Skeletal muscle cell (primary cell): ENCODE measurements around the gene KATNA1.

Source experiments
- DNase-seq: peaks from one replicate; pipeline ENCODE4 v3.0.0-alpha.2; 2010; ENCODE audit warnings: low read depth
- H3K4me3 ChIP-seq: 2 replicates; pipeline ENCODE4 v1.5.1; 2011; ENCODE audit warnings: low read depth, mild to moderate bottlenecking, control low read depth, low read length, moderate library complexity

The KATNA1 gene

DNA sequence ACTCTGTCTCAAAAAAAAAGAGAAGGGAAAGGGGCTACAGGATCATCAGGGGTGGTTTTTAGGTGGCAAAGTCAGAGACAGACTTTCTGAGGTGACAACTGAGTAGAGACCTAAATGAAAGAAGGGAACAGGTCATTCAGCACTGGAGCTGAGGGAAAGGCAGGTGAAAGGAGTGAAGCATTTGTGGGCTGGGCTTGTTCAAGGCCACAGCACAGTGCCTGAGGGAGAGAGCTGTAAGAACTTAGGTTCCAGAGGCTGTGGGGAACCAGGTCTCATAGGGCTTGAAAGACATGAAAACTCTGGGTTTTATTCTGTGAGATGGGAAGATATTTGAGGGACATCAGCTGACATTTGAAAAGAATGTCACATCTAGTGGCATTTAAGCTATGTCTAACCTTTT, 20.8 kb downstream of the KATNA1 start:
- DNase-seq: no peak
- no peak overlapping the region for H3K4me3 ChIP-seq

DNA sequence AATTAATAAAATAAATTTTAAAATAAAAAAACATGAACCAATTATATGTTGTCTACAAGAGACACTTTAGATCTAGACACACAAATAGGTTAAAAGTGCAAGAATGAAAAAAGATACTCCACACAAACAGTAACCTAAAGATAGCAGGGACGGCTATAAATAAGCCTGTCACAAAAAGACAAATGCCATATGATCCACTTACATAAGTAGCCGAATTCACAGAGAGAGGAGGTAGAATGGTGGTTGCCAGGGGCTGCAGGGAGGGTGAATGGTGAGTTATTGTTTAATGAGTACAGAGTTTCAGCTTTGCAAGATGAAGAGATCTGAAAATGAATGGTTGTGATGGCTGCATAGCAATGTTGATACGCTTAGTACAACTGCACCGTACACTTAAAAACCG, 32.7 kb downstream of the KATNA1 start:
- DNase-seq: no peak
- no peak overlapping the region for H3K4me3 ChIP-seq

DNA sequence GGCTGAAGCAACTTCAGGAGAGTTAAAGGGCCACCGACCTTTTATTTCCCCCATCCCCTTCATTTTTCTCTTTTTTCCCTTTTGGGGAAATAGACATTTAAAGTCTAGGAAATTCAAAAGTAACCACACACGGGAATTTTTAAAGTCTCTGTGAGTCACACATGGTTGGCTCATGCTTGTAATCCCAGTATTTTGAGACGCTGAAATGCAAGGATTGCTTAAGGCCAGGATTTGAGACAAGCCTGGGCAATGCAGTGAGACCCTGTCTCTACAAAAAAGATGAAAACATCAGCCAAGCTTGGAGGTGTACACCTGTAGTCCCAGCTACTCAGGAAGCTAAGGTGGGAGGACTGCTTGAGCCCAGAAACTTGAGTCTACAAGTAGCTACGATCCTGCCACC, 34.2 kb downstream of the KATNA1 start:
- DNase-seq: no peak

DNA sequence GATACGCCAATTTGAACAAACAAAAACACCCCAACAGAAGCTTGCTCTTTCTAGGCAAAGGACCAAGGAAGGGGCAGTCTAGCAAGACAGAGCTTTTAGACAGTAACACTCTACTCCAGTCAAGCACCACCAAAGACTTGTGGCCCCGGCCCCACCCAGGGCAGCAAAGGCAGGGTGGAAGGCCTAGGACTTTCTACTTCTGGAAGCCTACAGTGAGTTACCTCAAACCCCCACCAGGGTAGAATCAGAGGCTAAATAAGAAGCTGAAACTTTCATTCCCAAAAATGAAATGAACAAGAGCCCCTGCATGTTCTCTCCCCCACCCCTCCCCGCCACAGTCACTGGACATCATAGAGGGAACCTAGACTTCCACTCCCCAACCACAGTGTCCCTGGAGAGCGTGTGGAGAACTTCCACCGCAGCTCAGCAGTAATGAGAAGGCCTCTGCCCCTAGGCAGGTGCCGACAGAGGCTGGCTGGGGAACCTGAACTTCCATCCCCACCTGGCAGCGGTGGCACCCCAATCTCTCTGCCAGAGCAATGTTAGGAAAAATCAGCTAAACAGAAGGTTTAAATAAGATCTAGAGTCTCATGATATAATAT, 40.0 kb downstream of the KATNA1 start:
- no peak overlapping the region for H3K4me3 ChIP-seq
- no peak for DNase-seq

More for the DNA sequence above, 34.2 kb downstream of the KATNA1 start:
- no peak overlapping the region for H3K4me3 ChIP-seq

DNA sequence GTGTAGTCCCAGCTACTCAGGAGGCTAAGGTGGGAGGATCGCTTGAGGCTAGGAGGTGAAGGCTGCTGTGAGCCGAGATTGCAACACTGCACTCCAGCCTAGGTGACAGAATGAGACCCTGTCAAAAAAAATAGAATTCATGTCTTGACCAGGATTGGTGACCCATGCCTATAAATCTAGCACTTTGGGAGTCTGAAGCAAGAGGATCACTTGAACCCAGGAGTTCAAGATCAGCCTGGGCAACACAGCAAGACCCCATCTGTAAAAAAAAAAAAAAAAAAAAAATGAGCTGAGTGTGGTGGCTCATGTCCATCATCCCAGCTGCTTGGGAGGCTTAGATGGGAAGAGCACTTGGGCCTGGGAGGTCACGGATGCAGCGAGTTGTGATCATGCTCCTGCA, 48.0 kb downstream of the KATNA1 start:
- DNase-seq: no peak
- no peak overlapping the region for H3K4me3 ChIP-seq

DNA sequence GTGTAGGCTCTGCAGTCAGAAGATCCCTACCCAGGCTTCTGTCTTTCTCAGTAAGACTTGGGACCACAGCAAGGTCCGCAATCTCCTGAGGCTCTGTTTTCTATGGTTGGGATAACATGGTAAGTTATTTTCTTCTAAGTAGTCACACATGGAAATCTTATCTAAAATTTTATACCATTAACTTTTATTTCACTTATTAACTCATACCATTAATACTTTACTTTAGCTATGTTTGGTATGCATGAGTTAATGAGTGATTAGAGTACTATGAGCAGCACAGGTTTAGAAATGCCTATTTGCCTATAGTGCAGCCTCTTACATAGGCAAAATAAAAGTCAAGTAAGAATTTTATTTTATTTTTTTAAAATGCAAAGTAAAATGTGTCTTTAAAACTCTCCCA, 55.1 kb downstream of the KATNA1 start:
- H3K4me3 ChIP-seq: no peak overlapping the region
- no peak for DNase-seq

DNA sequence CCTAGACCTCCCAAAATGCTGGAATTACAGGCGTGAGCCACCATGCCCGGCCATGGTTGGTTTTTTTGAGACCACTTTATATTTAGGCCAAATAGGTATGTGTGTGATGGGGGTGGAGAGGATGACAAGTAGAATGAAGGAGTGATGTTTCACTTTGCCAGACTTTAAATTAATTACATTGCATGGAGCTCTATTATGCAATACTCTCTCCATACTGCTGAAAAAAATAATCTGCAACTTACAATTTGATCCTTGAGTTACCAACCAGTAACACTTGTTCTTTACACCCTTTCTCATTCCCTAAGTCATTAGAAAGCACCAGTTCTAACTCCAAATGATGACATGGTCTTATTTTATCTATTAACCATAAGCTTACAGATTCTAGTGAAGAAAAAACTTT, 55.5 kb downstream of the KATNA1 start:
- no peak for DNase-seq
- H3K4me3 ChIP-seq: no peak overlapping the region

DNA sequence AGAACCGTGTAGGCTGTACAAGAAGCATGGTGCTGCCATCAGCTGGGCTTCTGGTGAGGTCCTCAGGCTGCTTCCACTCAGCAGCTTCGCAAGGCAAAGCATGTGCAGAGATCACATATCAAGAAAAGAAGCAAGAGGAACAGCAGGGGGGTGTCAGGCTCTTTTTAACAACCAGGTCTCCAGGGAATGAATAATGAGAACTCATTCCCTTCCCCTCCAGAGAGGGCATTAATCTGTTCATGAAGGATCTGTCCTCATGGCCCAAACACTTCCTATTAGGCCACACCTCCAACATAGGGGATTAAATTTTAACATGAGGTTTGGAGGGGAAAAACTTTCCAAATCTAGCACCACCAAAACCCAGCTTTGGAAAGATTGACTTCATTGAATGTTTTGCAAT, 62.4 kb downstream of the KATNA1 start:
- no peak overlapping the region for H3K4me3 ChIP-seq

DNA sequence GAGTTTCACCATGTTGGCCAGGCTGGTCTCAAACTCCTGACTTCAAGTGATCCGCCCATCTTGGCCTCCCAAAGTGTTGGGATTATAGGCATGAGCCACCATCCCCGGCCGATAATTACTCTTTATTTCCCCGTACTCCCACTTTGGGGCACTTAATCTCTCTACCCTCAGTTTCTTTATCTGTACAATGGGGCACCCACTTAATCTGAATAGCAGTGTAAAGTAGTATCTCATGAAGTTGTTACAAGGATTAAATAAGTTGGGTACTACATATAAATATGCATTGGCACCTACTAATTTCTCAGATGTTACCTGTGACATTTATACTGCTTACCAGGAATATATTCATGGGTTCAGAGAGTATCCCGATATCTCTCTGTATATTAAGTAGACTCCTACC, 67.2 kb downstream of the KATNA1 start:
- DNase-seq: no peak
- H3K4me3 ChIP-seq: no peak overlapping the region

More for the DNA sequence above, 62.4 kb downstream of the KATNA1 start:
- no peak for DNase-seq

DNA sequence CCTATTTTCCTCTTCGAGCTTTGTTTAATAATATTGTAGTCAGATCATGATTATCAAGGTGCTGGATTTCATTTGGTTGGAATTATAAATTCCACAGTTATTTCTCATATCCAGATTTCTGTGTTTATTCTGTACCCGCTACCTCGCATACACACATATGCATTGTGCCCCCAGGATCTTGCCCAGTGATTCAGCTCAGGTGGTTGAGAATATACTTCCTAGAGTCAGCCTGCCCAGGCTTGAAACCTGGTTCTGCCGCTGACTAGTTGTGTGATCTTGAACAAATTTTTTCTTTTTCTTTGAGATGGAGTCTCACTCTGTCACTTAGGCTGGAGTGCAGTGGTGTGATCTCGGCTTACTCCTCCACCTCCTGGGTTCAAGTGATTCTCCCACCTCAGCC, 67.6 kb downstream of the KATNA1 start:
- no peak for DNase-seq
- H3K4me3 ChIP-seq: no peak overlapping the region

DNA sequence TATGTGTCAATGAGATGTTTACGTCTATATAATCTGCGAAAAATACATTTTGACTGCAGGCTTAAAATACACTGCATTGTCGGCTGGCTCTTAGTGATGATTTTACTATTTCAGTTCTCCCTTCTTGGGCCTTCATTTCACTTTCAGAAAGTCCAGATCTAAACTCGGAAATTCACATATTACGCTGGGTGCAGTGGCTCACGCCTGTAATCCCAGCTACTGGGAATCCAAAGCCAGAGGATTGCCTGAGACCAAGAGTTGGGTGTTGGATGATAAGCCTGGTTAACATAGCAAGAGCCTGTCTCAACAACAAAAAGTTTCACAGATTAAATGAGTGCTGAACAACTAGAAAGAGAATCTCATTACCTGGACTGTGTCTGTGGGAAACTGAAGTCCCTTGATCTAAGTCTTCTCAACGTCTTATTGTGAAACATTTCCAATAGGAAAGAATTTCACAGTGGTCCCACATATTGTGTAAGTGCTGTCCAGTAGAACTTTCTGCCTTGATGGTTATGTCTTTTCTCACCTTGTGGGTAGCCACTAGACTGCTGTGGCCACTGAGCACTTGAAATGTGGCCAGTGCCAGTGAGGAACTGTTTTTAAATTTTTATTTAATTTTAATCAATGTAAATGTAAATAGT, 80.4 kb downstream of the KATNA1 start:
- DNase-seq: no peak
- H3K4me3 ChIP-seq: no peak overlapping the region

DNA sequence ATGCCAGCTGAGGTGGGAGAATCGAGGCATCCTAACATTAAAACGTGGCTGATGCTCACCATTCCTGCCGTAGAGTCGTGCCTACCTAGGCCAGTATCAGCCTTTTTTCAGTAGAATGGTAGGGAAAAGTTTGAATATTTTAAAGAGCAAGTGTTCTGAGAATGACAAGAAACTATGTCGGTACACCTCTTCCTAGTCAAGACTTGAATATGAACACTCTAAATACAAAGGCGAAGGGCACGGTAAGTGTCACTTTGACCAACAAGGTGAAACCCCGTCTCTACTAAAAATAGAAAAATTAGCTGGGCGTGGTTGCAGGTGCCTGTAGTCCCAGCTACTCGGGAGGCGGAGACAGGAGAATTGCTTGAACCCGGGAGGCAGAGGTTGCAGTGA, 81.3 kb downstream of the KATNA1 start:
- no peak for DNase-seq

DNA sequence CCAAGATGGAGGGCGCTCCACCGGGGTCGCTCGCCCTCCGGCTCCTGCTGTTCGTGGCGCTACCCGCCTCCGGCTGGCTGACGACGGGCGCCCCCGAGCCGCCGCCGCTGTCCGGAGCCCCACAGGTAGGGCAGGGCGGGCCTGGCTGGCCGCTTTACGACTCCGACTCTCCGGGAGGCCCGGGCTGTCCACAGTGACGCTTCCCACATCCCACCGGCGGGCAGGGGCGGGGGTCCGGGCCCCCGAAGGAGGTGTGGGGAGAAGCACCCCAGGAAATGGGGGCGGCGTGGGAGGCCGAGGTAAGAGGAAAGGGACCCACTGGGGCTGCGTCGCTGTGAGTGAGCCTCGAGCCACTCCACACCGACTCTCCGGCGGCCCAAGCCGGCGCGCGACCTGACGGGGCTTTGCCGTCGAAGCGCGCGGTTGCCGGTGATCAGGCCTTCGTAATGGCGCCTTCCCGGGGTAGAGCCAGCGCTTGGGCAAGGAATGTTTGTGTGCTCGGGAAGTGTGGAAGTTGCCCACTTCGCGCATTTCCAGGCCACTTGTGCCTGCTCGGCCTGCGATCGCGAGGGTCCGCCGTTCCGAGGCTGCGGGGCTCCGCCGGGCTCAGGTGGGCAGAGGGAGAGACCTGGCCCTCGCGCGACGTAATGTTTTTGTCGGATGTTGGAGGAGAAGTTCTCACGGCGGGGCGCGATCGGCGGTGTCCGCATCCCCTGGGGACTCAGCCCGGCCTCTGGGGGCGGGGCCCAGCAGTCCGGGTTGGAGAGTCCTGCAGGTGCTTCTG, 81.9 kb downstream of the KATNA1 start:
- peak overlapping the region; percentile 83 for H3K4me3 ChIP-seq
- no peak for DNase-seq

More for the DNA sequence above, 81.3 kb downstream of the KATNA1 start:
- peak overlapping the region; percentile 83 for H3K4me3 ChIP-seq

DNA sequence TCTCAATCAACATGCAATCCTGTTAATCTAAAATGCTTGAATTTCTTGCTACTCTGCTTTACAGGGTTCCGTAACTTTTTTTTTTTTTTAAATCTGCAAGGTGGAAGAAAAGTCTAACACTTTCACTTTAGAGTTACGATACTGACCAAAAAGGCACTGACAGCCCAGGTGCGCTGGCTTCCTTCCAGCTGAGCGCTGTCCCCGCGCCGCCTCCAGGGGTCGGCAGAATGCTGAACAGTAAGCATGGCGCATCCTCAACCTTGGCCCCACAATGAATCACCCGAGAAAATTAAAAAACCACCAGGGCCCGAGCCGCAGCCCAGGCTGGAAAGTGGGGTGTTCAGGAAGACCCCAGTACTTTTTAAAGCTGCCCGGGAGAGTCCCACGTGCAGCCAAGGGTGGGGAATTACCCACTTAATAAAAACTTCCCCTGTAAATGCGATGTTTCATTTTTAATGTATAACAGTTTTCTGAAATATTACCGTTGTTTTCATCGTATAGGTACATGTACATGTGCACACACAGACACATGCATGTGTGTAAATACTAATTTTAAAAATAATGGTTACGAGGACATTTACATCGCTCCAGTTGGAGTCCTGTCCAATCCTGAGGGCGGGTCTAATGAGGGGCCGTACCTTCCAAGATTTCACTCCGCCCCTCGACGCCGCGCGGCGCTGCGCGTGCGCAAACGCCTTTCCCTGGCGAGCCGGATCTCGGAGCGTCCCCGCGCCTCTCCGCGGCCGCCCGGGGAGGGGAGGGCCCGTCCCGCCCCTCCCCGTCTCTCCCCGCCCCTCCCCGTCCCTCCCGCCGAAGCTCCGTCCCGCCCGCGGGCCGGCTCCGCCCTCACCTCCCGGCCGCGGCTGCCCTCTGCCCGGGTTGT, 82.7 kb downstream of the KATNA1 start, which contains the start of gene GINM1:
TSS of gene GINM1 (plus strand) at position 849 of the 883 bp plus-strand sequence. CDS start 40 bp downstream, outside the sequence.
- DNase-seq: peak; percentile 77
- peak within 1 kb of the TSS; percentile 83 for H3K4me3 ChIP-seq

DNA sequence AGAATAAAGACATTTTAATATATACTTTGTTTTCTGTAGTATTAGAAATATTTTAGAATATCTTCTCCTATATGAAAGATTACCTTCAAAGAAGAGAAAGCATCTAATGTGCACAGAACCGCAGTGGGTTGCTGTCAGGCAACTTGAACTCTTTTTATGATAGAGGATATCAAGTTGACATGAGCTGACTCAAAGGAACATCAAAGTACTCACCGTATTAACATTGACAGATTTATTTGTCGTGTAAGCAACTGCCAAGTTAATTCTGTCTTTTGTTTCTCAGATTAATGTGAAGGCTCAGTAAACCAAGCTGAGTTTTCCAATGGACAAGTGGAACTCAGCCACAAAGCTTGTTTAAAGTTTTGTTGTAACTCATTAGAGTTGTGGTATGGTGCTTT, 84.6 kb downstream of the KATNA1 start:
- H3K4me3 ChIP-seq: no peak overlapping the region

DNA sequence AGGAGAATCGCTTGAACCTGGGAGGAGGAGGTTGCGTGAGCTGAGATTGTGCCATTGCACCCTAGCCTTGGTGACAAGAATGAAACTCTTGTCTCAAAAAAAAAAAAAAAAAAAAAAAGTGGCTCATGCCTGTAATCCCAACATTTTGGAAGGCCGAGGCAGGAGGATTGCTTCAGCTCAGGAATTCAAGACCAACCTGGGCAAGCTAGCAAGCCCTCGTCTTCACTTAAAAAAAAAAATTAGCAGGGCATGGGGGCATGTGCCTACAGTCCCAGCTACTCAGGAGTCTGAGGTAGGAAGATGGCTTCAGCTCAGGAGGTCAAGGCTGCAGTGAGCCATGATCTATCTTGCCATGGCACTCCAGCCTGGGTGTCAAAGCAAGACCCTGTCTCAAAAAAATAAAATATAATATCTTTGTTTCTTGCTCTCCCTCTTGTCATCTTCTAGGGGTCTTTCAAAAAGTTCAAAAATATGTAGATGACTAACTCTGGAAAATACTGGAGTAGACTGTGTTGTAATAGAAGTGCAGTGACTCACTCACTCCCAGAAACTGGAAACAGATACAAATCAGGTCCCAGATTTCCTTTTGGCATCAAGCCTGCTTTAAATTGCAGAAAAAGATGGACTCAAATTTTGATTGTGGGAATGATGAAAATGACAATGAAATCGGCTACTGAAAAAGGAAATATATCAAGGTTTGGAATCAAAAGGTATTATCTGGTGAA, 85.1 kb downstream of the KATNA1 start:
- peak; percentile 54 for DNase-seq
- no peak overlapping the region for H3K4me3 ChIP-seq

More for the DNA sequence above, 84.6 kb downstream of the KATNA1 start:
- no peak for DNase-seq

DNA sequence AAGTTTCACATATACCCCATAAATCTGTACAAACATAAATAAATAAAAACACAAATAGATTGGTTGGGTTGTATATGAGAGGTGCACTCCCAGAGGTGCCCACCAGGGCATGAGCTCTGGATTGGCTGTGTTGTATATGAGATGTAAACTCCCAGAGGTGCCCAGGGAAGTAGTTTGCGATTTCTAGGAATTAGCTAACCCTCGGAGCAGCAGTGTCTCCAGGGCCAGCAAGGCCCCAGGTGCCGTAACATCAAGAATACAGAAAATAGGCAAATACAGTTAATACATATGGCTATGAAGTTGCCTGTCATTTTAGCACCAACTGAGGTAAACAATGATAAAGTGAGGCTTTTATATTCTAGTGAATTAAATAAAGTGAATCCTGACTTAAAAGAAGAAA, 87.8 kb downstream of the KATNA1 start:
- H3K4me3 ChIP-seq: no peak overlapping the region
- DNase-seq: no peak

DNA sequence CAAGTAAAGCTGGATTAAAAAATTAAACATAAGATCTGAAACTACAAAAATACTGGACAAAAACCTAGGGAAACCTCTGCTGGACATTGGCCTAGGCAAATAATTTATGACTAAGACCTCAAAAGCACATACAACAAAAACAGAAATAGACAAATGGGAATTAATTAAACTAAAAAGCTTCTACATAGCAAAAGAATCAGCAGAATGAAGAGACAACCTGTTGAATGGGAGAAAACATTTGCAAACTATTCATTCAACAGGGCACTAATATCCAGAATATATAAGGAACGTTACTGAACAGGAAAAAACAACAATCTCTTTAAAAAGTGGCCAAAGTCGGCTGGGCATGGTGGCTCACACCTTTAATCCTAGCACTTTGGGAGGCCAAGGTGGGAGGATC, 89.1 kb downstream of the KATNA1 start:
- no peak overlapping the region for H3K4me3 ChIP-seq
- no peak for DNase-seq

DNA sequence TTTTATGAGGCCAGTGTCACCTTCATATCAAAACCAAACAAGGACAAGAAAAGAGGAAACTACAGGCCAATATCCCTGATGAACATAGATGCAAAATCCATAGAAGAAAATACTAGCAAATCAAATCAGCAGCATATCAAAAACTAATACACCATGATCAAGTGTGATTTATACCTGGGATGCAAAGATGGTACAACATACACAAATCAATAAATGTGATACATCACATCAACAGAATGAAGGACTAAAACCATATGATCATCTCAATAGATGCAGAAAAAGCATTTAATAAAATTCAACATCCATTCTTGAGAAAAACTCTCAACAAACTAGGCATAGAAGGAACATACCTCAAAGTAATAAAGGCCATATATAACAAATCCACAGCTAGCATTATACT, 90.5 kb downstream of the KATNA1 start:
- no peak for DNase-seq
- no peak overlapping the region for H3K4me3 ChIP-seq
